HT-29 (cell line): ENCODE results near the gene CRISP2. TPM values are rescaled to one million over a fixed set of nuclear protein-coding genes. Genes with fewer than 3 reads are reported as not detected.
"Not testable (repeated sequence)": the region's sequence is repeated elsewhere in the genome, so short reads cannot be mapped to it uniquely, and the experiment has no call there.

Source experiments
- DNase-seq: peaks from one replicate; pipeline ENCODE4 v3.0.0-alpha.2; 2015; ENCODE audit warnings: low spot score
- total RNA-seq: library from RNA; depleted of rRNA; stranded (reverse); fragments of >200 nt; shearing (Covaris generic); gene quantifications from 2 replicates; pipeline ENCODE4 v1.2.3, GENCODE V29; 2014; rRNA removed

Gene CRISP2
- not detected in 2 replicates for total RNA-seq

DNA sequence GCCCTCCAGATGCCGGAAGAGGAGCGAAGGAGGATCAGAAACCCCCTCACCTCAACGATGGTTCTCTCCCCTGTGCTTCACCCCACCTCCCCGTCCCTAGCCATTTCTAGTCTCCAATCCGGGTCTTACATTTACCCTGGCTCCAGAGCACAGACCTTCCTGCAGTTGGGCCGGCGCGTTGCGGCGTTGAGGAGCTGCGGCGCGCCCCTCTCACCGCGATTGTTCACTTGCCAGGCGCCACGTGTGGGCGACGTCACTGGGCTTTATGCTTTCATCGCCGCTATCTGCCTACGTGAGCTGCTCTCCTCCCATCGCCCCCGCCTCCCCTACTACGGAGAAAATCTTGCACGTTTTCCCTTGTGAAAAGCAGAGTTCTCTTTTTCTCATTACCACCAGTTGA is at the start of gene CRISP2:
CRISP2 (minus strand) TSS at position 198 of the 400 bp plus-strand sequence. CDS start 4,347 bp downstream, outside the sequence.
- no peak for DNase-seq

- no peak for DNase-seq
Observed at GRCh38 chr6:49744259-49744658, 30.9 kb upstream of the CRISP2 start, which contains the start of gene CRISP3. Gene CRISP3 (minus strand): TSS chr6:49744388. CDS start chr6:49744367, 21 bp downstream.

DNA sequence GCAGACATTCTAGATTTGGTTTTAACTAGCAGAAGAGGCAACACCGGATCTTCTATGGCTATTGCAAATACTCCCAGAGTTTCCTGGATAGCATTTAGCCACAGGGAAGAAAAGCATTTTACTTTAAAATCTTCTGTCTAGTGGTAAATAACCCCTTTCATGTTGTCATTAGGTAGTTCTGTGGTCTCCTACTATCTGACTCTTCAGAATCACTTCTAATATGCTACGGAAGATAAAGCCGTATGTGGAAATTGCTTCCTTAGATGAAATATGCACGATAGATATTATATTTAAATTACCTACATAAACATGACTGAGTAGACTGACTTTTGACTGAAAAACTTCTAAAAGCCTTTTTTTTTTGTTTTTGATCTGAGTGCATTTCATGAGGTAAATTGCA is 30.1 kb upstream of the CRISP2 start:
- DNase-seq: no peak

- DNase-seq: no peak
Observed at GRCh38 chr6:49739423-49739822, 26.1 kb upstream of the CRISP2 start.

DNA sequence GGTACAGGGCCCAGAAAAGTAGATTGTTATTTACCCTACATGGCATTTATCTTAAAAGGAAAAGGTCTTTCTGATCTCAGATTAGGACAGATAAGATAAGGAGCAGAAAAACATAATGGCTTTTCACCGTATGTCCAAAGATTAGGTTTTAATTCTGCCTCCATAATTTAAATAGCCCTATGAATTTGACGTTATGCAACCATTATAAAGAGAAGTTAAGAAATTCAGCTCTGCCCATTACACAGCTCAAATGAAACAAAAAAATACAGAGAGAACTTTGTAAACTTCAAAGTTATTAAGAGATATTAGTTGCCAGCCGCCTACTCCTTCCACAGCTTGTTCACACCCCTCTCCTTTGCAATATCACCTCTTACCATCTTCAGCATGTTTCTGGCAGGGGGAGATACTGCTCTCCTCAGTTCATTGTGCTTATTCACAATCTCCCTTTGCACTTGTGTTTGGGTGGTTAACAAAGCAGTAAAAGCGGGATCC is 22.7 kb upstream of the CRISP2 start:
- DNase-seq: no peak

DNA sequence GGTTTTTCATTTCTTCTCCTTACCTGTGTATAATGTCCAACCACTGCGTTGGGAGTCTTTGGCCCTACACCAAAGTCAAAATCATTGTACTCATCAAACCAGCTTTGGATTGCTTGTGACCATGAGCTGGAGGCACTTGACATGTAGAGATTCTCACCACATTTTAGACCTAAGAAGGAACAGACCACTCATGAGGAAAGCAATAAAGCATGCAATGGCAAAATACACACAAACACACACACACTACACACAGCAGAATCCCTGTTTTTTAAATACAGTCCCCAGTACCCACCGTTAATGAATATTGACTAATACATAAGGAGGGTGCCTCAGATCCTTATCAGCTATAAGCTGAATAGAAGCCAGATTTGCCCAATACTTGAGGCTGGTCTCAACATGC is 20.3 kb upstream of the CRISP2 start:
- no peak for DNase-seq

DNA sequence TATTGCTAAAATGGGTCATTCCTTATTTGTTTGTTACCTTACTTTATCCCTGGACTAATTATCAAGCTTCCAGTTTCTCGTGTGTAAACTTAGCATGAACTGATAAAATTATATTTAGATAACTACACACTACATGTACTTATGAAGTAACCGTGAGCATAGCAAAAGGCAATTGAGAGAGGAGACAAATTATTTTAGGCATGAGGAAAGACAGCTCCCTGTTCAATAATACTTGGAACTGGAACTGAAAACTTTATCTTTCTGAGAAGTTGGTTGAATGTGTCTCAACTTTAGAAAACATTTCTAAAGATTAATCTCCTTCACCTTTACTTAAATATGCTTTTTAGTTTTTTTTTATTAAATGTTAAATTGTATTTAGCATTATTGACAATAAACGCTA is 19.4 kb upstream of the CRISP2 start:
- DNase-seq: no peak

DNA sequence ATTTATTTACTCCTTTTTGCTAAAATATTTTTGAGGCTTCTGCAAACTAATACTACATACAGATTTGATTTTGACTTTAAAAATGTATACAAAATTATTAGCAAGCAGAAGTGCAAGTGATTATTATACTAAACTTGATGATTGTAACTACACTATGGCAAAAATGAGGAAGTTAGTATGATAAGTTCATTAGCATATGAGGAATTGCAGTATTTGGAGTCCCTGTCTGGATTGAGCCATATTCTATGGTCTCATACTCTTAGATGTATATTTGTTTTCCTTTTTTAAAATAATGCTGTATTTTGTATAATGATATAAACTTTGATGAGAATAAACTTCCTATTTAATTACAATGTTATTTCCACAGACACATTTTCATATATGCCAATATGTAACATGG is 16.9 kb upstream of the CRISP2 start:
- DNase-seq: no peak

GRCh38 chr6:49723917-49724316 is 10.6 kb upstream of the CRISP2 start:
- not testable (repeated sequence) for DNase-seq

GRCh38 chr6:49721297-49721696 is 8.0 kb upstream of the CRISP2 start:
- DNase-seq: no peak

- no peak for DNase-seq
Observed at GRCh38 chr6:49720372-49720771, 7.0 kb upstream of the CRISP2 start.

- DNase-seq: no peak
Observed at GRCh38 chr6:49698478-49698877, 14.9 kb downstream of the CRISP2 start.

DNA sequence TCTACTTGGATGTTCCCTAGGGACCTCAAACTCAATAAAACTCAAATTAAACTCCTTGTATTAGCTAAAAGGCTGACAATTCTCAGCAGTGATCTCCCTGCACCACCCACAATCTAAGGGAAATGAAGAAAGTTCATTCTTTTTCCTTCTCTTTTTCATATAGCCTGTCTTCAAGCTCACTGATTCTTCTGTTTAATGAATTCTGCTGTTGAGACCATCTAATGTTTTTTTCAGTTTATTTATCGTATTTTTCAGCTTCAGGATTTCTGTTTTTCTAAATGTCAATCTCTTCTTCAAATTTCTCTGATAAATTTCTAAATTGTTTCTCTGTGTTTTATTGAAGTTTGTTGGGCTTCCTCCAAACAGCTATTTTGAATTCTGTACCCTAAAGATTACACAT is 19.8 kb downstream of the CRISP2 start:
- no peak for DNase-seq

DNA sequence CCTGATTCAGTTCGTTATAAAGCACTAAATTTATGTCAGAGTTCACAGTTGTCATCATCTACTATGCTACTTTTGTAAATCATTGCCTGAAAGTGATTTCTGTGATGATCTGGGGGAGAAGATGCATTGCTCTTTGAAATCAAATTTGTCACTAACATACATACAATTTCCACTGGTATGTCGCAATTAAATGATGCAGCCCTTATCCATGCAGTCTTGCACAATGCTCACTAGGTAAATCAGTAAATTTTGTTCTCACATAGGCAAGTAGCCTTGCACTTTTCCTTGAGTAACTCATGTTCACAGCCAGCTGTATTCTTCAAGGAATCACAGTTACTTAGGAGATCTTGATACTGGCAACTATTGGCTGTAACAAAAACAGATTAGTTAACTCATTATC is 20.8 kb downstream of the CRISP2 start:
- DNase-seq: no peak

- DNase-seq: peak; percentile 29
Observed at GRCh38 chr6:49676671-49677281, 36.6 kb downstream of the CRISP2 start.

DNA sequence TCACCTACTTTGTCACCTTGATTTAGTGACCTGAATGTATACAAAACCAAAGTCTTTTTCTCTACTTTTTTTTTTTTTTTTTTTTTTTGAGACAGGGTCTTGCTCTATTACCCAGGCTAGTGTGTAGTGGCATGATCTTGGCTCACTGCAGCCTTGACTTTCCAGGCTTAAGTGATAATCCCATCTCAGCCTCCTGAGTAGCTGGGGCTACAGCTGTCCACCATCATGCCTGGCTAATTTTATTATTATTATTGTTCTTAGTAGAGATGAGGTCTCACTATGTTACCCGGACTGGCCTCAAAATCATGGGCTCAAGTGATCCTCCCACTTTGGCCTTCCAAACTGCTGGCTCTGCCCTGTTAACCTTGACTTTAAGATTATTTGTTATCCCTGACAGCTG is 37.5 kb downstream of the CRISP2 start:
- DNase-seq: no peak

DNA sequence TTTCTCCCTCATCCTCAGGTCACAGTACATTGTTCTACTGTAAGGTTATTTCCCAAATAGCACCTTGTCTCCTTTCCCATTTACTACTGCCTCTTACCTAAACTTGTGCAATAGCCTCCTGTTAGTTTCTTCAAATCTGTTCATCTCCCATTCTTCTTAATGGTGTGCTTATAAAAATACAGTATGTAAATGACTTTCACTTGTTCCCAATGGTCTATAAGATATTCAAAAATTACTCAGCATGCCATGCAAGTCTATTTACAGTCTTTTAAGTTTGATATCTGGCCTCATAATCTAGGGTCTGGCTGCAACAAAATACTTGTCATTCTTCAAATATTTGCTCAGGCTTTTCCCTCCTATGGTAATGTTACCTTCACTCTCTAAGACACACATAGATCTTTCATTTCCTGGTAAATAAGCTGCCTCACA is 45.2 kb downstream of the CRISP2 start:
- peak; percentile 61 for DNase-seq

DNA sequence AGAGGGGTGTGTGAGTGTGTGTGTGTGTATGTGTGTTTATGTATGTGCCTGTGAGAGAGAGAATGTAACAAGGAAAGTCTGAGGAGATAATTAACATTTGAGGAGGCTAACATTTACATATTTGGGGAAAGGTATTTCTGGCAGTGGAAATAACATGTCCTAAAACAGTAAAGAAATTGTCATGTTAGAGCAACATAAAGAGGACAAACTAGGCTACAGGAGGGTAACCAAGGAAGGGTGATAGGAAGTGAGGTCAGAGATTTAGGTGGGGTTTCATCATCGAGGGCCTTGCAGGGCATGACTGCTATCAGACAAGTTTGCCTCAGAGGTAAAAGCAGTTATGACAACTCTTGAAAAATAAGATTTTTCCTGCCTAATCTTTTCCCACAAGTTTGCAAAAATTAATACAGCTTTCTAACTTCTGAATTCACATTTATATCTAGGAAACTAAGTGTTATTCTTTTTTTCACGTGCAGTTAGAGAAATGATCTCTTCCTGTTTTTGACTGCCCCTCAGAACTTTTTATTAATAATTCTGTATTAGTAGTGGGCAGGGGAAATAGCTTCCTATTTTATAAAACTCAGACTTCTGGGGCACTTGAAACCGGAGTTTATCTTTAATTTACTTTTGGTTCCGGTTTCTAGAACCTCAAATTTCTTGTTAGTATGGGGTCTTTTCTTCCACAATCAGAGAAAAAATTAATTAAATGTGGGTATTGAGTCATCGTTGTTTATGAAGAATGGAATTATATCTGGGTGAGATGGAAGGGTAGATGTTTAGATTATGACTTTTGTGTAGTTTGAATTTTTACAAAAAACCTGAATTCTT is 46.2 kb downstream of the CRISP2 start:
- DNase-seq: no peak

- DNase-seq: no peak
Observed at GRCh38 chr6:49666480-49666879, 46.9 kb downstream of the CRISP2 start.

GRCh38 chr6:49664817-49665216 is 48.5 kb downstream of the CRISP2 start:
- DNase-seq: no peak

- DNase-seq: not testable (repeated sequence)
Observed at GRCh38 chr6:49664054-49664453, 49.3 kb downstream of the CRISP2 start.

GRCh38 chr6:49662892-49663261 is 50.5 kb downstream of the CRISP2 start:
- no peak for DNase-seq
